H9 (cell line): Measurements from ENCODE around the gene ZRANB1. TPM values are rescaled to one million over a fixed set of nuclear protein-coding genes. Genes with fewer than 3 reads are reported as not detected.

Experiments
- DNase-seq: peaks from one replicate; pipeline ENCODE4 v3.0.0-alpha.2; 2017
- H2AFZ ChIP-seq: one replicate; pipeline ENCODE4 v1.6.1; 2013; ENCODE audit warnings: mild to moderate bottlenecking, low read length, control low read depth, moderate library complexity
- H2AK5ac ChIP-seq: 2 replicates; pipeline ENCODE4 v1.6.1; 2013; ENCODE audit warnings: low read length, control low read depth, mixed read lengths; ENCODE audit not compliant: insufficient read length
- H2BK120ac ChIP-seq: one replicate; pipeline ENCODE4 v1.6.1; 2013; ENCODE audit warnings: low read depth, mild to moderate bottlenecking, low read length, control low read depth, inconsistent platforms; ENCODE audit not compliant: poor library complexity, severe bottlenecking
- H2BK12ac ChIP-seq: 2 replicates; pipeline ENCODE4 v1.6.1; 2013; ENCODE audit warnings: low read length, control low read depth, mixed read lengths, low read depth; ENCODE audit not compliant: insufficient read length
- H2BK15ac ChIP-seq: 2 replicates; pipeline ENCODE4 v1.6.1; 2013; ENCODE audit warnings: low read depth, low read length, control low read depth
- H2BK20ac ChIP-seq: one replicate; pipeline ENCODE4 v1.6.1; 2013; ENCODE audit warnings: low read depth, mild to moderate bottlenecking, low read length, control low read depth, inconsistent platforms; ENCODE audit not compliant: poor library complexity, severe bottlenecking
- H2BK5ac ChIP-seq: 2 replicates; pipeline ENCODE4 v1.6.1; 2013; ENCODE audit warnings: low read length, control low read depth, mixed read lengths; ENCODE audit not compliant: insufficient read length
- H3K14ac ChIP-seq: 2 replicates; pipeline ENCODE4 v1.6.1; 2013; ENCODE audit warnings: low read length, control low read depth; ENCODE audit not compliant: insufficient read depth
- H3K18ac ChIP-seq: 2 replicates; pipeline ENCODE4 v1.6.1; 2013; ENCODE audit warnings: low read depth, mild to moderate bottlenecking, mixed read lengths, low read length, control low read depth; ENCODE audit not compliant: insufficient read length
- H3K23ac ChIP-seq: 2 replicates; pipeline ENCODE4 v1.6.1; 2013; ENCODE audit warnings: low read length, control low read depth, mixed read lengths, low read depth; ENCODE audit not compliant: insufficient read length
- H3K23me2 ChIP-seq: 2 replicates; pipeline ENCODE4 v1.6.1; 2013; ENCODE audit warnings: low read depth, mild to moderate bottlenecking, mixed read lengths, low read length, control low read depth; ENCODE audit not compliant: insufficient read length, poor library complexity, severe bottlenecking
- H3K27ac ChIP-seq: 2 replicates; pipeline ENCODE4 v1.5.1; 2013; ENCODE audit warnings: low read length, control low read depth, mixed read lengths, low read depth; ENCODE audit not compliant: insufficient read length
- H3K27me3 ChIP-seq: 2 replicates; pipeline ENCODE4 v1.6.1; 2013; ENCODE audit warnings: low read length, control low read depth, inconsistent platforms; ENCODE audit not compliant: insufficient read depth
- H3K4ac ChIP-seq: 2 replicates; pipeline ENCODE4 v1.6.1; 2013; ENCODE audit warnings: low read depth, mild to moderate bottlenecking, control low read depth, inconsistent platforms, low read length, moderate library complexity
- H3K4me1 ChIP-seq: 2 replicates; pipeline ENCODE4 v1.6.1; 2013; ENCODE audit warnings: low read length, control low read depth, inconsistent platforms; ENCODE audit not compliant: insufficient read depth
- H3K4me2 ChIP-seq: 2 replicates; pipeline ENCODE4 v1.6.1; 2013; ENCODE audit warnings: low read length, control low read depth, mixed read lengths; ENCODE audit not compliant: insufficient read length, insufficient read depth
- H3K56ac ChIP-seq: 2 replicates; pipeline ENCODE4 v1.6.1; 2013; ENCODE audit warnings: low read depth, mild to moderate bottlenecking, mixed read lengths, low read length, control low read depth; ENCODE audit not compliant: insufficient read length
- H3K79me1 ChIP-seq: 2 replicates; pipeline ENCODE4 v1.6.1; 2013; ENCODE audit warnings: low read depth, mild to moderate bottlenecking, moderate library complexity, low read length, control low read depth, inconsistent platforms; ENCODE audit not compliant: insufficient read depth, poor library complexity, severe bottlenecking
- H3K79me2 ChIP-seq: 2 replicates; pipeline ENCODE4 v1.6.1; 2013; ENCODE audit warnings: low read length, control low read depth, inconsistent platforms; ENCODE audit not compliant: insufficient read depth
- H3K9ac ChIP-seq: 2 replicates; pipeline ENCODE4 v1.6.1; 2013; ENCODE audit warnings: low read length, control low read depth, mixed read lengths; ENCODE audit not compliant: insufficient read length; ENCODE audit errors: extremely low read depth
- H3K9me3 ChIP-seq: one replicate; pipeline ENCODE4 v1.6.1; 2013; ENCODE audit warnings: low read depth, low read length, inconsistent platforms; ENCODE audit not compliant: control insufficient read depth
- H3T11ph ChIP-seq: one replicate; pipeline ENCODE4 v1.6.1; 2013; ENCODE audit warnings: mild to moderate bottlenecking, low read length, control low read depth, inconsistent platforms
- H4K20me1 ChIP-seq: one replicate; pipeline ENCODE4 v1.6.1; 2013; ENCODE audit not compliant: control insufficient read depth, insufficient read length, insufficient read depth
- H4K5ac ChIP-seq: 2 replicates; pipeline ENCODE4 v1.6.1; 2013; ENCODE audit warnings: low read depth, mild to moderate bottlenecking, mixed read lengths, low read length, control low read depth; ENCODE audit not compliant: insufficient read length
- H4K8ac ChIP-seq: replicated peaks from 2 replicates; pipeline ENCODE4 v1.6.1; 2013; ENCODE audit warnings: low read length, control low read depth, mixed read lengths, low read depth; ENCODE audit not compliant: insufficient read length
- H4K91ac ChIP-seq: 2 replicates; pipeline ENCODE4 v1.6.1; 2013; ENCODE audit warnings: low read depth, mild to moderate bottlenecking, moderate library complexity, mixed read lengths, low read length, control low read depth; ENCODE audit not compliant: insufficient read length
- H3K27ac Mint-ChIP-seq, 3 experiments: 2 replicates in 2 of 3; 3 replicates in 1 of 3; pipeline ENCODE4 v1.8.0; 2020 to 2021; ENCODE audit warnings: mixed read lengths in 3 of 3, mild to moderate bottlenecking in 1 of 3, moderate library complexity in 1 of 3
- H3K27me3 Mint-ChIP-seq: 2 replicates; pipeline ENCODE4 v1.8.0; 2021; ENCODE audit warnings: low read depth, mild to moderate bottlenecking, moderate library complexity, mixed read lengths
- H3K36me3 Mint-ChIP-seq, 3 experiments: 2 replicates in 2 of 3; 3 replicates in 1 of 3; pipeline ENCODE4 v1.8.0; 2020 to 2021; ENCODE audit warnings: low read depth in 3 of 3, mixed read lengths in 3 of 3; ENCODE audit not compliant: insufficient read depth in 1 of 3
- H3K4me1 Mint-ChIP-seq, 2 experiments: 2 replicates each; pipeline ENCODE4 v1.8.0; 2020; ENCODE audit warnings: mixed read lengths in 2 of 2
- H3K4me3 Mint-ChIP-seq, 2 experiments: 2 replicates in 1 of 2; 3 replicates in 1 of 2; pipeline ENCODE4 v1.8.0; 2020 to 2021; ENCODE audit warnings: mild to moderate bottlenecking in 2 of 2, mixed read lengths in 2 of 2, moderate library complexity in 1 of 2
- H3K9me3 Mint-ChIP-seq, 2 experiments: 2 replicates in 1 of 2; 3 replicates in 1 of 2; pipeline ENCODE4 v1.8.0; 2020; ENCODE audit warnings: mild to moderate bottlenecking in 2 of 2, mixed read lengths in 2 of 2, moderate library complexity in 1 of 2
- CTCF ChIP-seq: fragments of 200-600 bp; sonication (generic); conservative IDR thresholded peaks from 3 replicates; pipeline ENCODE4 v1.8.0; 2021; ENCODE audit warnings: antibody characterized with exemption, mild to moderate bottlenecking
- WGBS: extraction: QIAGEN DNeasy Blood & Tissue Kit; methylation state at CpG from one replicate; pipeline ENCODE4 v1.1.7; 2013; ENCODE audit warnings: missing lambda C conversion rate, low lambda C conversion rate, mixed read lengths; ENCODE audit not compliant: insufficient read length; ENCODE audit errors: extremely low coverage; 5-methylcytosine and 5-hydroxymethylcytosine counted together
- total RNA-seq: library from RNA; stranded (reverse); gene quantifications from 2 replicates; pipeline ENCODE4 v1.2.1, GENCODE V29; 2021

ZRANB1 gene
- total RNA-seq, 1 experiment from 2014 or later: 17.4 TPM

DNA sequence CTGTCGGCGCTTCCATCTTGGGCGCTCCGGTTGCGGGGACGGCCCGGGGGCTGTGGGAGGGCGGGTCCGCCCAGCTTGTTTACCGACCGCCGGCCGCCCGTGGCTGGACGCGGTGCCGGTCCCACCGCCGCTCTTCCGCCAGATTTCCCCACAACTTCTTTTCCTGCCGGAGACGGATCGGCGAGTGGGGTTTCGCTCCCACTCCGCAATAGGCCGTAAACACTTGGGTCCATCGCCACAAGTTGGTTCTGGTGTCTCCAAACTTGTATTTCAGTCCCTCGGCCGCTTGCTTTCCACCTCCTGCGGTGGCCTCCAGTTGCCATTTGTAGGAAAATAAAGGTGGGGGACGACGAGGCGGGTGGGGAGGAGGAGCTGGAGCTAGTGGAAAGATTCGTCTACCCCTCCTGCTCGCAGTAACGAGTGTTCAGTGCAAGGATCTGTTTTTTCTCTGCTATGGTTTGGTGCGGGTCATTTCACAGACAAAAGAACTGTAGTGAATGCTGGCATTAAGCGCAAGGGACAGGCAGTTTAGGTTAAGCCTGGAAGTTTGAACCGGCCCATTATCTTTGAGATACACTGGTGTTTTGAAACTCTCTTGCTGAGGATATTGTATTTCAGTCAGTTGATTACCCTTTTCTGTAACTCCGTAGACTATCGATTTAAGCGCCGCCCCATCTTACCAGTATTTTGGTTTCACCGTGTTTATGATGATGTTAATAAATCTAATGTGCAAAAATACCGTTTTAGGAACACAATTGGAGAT lies 24.3 kb upstream of the ZRANB1 start:
- H3K36me3 Mint-ChIP-seq: peaks cover 0 to 3% (median 0%) of the 10 kb centered on the region in 3 experiments; a peak in 2 of 7 replicates
- H3T11ph ChIP-seq: no peak overlapping the region
- H3K9me3 Mint-ChIP-seq: peaks cover 0 to 4% of the 10 kb centered on the region in 2 experiments; a peak in 1 of 5 replicates
- H2BK5ac ChIP-seq: peak overlapping the region; percentile 41
- H3K23me2 ChIP-seq: peaks cover 8% of the 10 kb centered on the region
- H4K91ac ChIP-seq: no peak overlapping the region
- no peak overlapping the region for H4K5ac ChIP-seq
- H3K9me3 ChIP-seq: no peaks in the 10 kb centered on the region
- H3K4me1 Mint-ChIP-seq: peaks cover 20% of the 10 kb centered on the region in 2 experiments
- no peak overlapping the region for H2BK20ac ChIP-seq
- H3K27ac Mint-ChIP-seq: peak overlapping the region; percentile 95 to 99 (median 97)
- H3K79me1 ChIP-seq: peaks cover 3% of the 10 kb centered on the region
- no peak overlapping the region for H2BK15ac ChIP-seq
- WGBS: no CpG with 5 or more reads among the region's 46 CpGs
- H3K27me3 ChIP-seq: no peaks in the 10 kb centered on the region
- no peaks in the 10 kb centered on the region for H4K20me1 ChIP-seq
- peak overlapping the region; percentile 97 for H3K9ac ChIP-seq
- H3K4ac ChIP-seq: no peak overlapping the region
- no peak overlapping the region for H2AK5ac ChIP-seq
- DNase-seq: peak; percentile 43
- peak overlapping the region; percentile 65 for H3K4me2 ChIP-seq
- H3K27me3 Mint-ChIP-seq: peaks cover 2% of the 10 kb centered on the region
- peak overlapping the region; percentile 93 to 97 for H3K4me3 Mint-ChIP-seq
- H2AFZ ChIP-seq: no peak overlapping the region
- H3K56ac ChIP-seq: no peak overlapping the region
- H3K4me1 ChIP-seq: no peaks in the 10 kb centered on the region; the same call in 1 of the 2 replicates
- peak overlapping the region; percentile 88 for H3K14ac ChIP-seq
- H2BK120ac ChIP-seq: no peak overlapping the region
- TF ChIP-seq CTCF: no peak
- H3K18ac ChIP-seq: peak overlapping the region; percentile 71
- no peak overlapping the region for H3K23ac ChIP-seq
- no peak overlapping the region for H3K27ac ChIP-seq
- peaks cover 44% of the 10 kb centered on the region for H3K79me2 ChIP-seq
- H4K8ac ChIP-seq: no peak overlapping the region
- H2BK12ac ChIP-seq: no peak overlapping the region
